Neural cell (in vitro differentiated cells): ENCODE results near the gene CEP78.

Experiments used
- CTCF ChIP-seq: fragments of 450-650 bp; IDR thresholded peaks from 2 replicates; pipeline ENCODE4 v1.5.1; 2014; ENCODE audit warnings: antibody characterized with exemption, mild to moderate bottlenecking, moderate library complexity; ENCODE audit not compliant: poor library complexity, severe bottlenecking
- EZH2 ChIP-seq: fragments of 200-600, 300-800 bp; shearing (Covaris generic), sonication (generic); IDR thresholded peaks from 2 replicates; pipeline ENCODE4 v1.6.1; 2014; ENCODE audit warnings: antibody characterized with exemption, low read length, borderline replicate concordance, mild to moderate bottlenecking; ENCODE audit not compliant: insufficient read depth, poor library complexity, severe bottlenecking
- POLR2AphosphoS5 ChIP-seq: IDR thresholded peaks from 2 replicates; pipeline ENCODE4 v1.6.1; 2012
- TAF1 ChIP-seq: IDR thresholded peaks from 2 replicates; pipeline ENCODE4 v1.6.1; 2012; ENCODE audit warnings: low read depth

GRCh38 chr9:78221425-78221824 is 14.4 kb upstream of the CEP78 start:
- no peak for TF ChIP-seq EZH2
- no peak for TF ChIP-seq TAF1
- no peak for TF ChIP-seq CTCF
- TF ChIP-seq POLR2AphosphoS5: no peak
